ENCODE measurements around the gene TFPI. TPM values are rescaled to one million over a fixed set of nuclear protein-coding genes. Genes with fewer than 3 reads are reported as not detected.
A peak's percentile ranks its signal among the peaks of the same experiment; 100 is the strongest.

TFPI gene
- total and polyA plus RNA-seq, 12 donors = 12.6 to 51.0 (median 21.0) TPM

DNA sequence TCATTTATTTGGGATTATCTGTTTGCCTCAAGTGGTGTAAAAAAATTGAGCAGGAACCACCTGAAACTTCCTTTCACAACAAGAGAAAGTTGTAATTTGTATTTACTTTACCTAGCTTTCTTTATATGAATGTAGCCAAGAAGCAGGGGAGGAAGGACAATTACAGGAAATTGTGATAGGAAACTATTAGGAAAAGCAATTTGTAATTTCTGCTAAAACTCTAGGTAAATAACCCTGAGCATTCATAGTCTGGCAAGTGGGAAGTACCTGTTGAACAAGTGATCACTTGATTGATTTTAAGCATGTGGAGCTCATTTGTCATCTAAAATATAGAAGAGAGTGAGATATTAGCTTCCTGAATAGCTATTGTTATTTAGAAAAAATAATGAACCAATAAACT, 5.0 kb downstream of the TFPI start:
- peaks cover 0 to 58% (median 19%) of the 10 kb centered on the region in 9 donors for H3K4me1 ChIP-seq
- peak overlapping the region in 8 of 10 donors; percentile 18 to 86 (median 72) for H3K27ac ChIP-seq
- H3K27me3 ChIP-seq = no peaks in the 10 kb centered on the region
- DNase-seq (no peak), ATAC-seq (no peak)
- no peaks in the 10 kb centered on the region for H3K36me3 ChIP-seq
- intact Hi-C loops (cut with DNase I) = no loop called here
- peak overlapping the region in 5 of 10 donors; percentile 3 to 61 (median 57) for H3K4me3 ChIP-seq
- TF ChIP-seq, protein P1, sequence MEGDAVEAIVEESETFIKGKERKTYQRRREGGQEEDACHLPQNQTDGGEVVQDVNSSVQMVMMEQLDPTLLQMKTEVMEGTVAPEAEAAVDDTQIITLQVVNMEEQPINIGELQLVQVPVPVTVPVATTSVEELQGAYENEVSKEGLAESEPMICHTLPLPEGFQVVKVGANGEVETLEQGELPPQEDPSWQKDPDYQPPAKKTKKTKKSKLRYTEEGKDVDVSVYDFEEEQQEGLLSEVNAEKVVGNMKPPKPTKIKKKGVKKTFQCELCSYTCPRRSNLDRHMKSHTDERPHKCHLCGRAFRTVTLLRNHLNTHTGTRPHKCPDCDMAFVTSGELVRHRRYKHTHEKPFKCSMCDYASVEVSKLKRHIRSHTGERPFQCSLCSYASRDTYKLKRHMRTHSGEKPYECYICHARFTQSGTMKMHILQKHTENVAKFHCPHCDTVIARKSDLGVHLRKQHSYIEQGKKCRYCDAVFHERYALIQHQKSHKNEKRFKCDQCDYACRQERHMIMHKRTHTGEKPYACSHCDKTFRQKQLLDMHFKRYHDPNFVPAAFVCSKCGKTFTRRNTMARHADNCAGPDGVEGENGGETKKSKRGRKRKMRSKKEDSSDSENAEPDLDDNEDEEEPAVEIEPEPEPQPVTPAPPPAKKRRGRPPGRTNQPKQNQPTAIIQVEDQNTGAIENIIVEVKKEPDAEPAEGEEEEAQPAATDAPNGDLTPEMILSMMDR (IDR thresholded peaks at IDR 0.05) = no peak
- no peaks in the 10 kb centered on the region for H3K9me3 ChIP-seq

GRCh38 chr2:187548656-187549055, 5.6 kb downstream of the TFPI start:
- DNase-seq (no peak), ATAC-seq (no peak)
- intact Hi-C loops (cut with DNase I) = no loop called here
- Histone ChIP-seq H3K9me3 (no peaks in the 10 kb centered on the region), H3K27ac (peak overlapping the region in 8 of 10 donors; percentile 18 to 86 (median 72)), H3K36me3 (no peaks in the 10 kb centered on the region), H3K27me3 (no peaks in the 10 kb centered on the region), H3K4me3 (peak overlapping the region in 4 of 10 donors; percentile 3 to 61 (median 38)), H3K4me1 (peaks cover 0 to 63% (median 19%) of the 10 kb centered on the region in 9 donors)
- TF ChIP-seq, protein P1 (IDR thresholded peaks at IDR 0.05) = no peak

DNA sequence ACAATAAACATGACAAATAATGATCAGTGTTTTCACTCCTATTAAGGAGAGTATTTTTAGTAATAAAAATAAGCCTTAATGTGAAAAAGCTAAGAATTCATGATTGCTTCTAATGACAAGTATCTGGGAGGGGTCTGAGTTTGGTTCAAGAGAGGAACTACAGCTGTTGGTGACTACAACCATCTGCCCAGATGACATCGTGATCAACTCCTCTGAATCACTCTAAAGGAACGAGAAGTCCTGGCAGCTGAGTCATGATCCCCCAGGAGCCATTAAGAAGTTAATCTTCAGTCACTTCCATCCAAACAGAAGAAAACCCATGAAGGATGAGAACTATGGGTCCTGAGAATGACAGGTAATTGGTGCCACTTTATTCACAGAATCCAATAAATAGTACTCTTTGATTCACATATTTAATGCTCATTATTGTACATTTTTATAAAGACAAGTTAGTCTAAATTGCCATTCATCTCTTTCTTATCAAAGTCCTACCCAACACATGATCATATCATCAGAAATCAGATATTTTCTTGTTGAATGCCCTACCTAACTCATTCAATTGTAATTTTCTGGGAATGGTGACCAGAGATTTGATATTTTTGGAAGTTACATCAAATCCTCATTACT, 6.8 kb downstream of the TFPI start:
- peak; percentile 53 to 99 (median 94) for ATAC-seq
- Histone ChIP-seq H3K4me3 (peak overlapping the region in 1 of 10 donors; percentile 23), H3K4me1 (peaks cover 0 to 75% (median 19%) of the 10 kb centered on the region in 9 donors), H3K27ac (peak overlapping the region; percentile 9 to 86 (median 62)), H3K9me3 (no peaks in the 10 kb centered on the region), H3K36me3 (no peaks in the 10 kb centered on the region), H3K27me3 (no peaks in the 10 kb centered on the region)
- DNase-seq = peak in 1 of 2 donors; percentile 68
- TF ChIP-seq, protein P1 (IDR thresholded peaks at IDR 0.05) = no peak
- intact Hi-C loops (cut with DNase I) = loop anchor here in 1 of 10 donors (2.0 kb wide), 1 partner anchor 21 kb away; no protein-coding TSS in a partner anchor
- 25 to 27% methylated on average over 2 of the region's 2 CpGs for WGBS, 2 donors

DNA sequence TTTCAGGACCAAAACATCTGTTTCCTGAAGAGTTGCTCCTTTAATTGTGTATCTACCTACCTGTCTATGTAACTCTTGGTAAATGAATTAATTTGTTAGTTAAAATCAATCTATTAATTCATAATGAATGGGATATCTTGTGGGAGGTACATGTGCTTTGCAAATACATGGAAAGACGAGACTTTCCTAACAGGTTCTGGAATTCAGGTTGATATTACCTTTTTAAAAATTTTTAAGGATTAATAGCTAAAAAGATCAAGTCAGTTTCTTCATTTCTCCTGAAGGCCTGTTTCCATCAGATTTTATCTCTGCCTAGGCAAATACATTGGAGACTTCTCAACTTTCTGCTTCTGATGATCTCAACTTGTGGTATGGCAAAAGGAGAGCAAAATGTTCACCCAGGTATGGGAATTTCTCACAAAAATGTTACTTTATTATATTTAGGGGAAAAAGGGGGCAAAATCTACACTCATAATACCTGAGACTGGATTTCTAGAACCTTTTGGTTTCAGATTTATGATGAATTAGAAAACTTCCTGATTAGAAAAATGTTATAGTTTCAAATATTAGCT, 7.4 kb downstream of the TFPI start:
- peaks cover 0 to 81% (median 21%) of the 10 kb centered on the region in 9 donors for H3K4me1 ChIP-seq
- no peaks in the 10 kb centered on the region for H3K27me3 ChIP-seq
- DNase-seq (no peak), ATAC-seq (no peak)
- intact Hi-C loops (cut with DNase I) = loop anchor here in 1 of 10 donors (2.0 kb wide), 1 partner anchor 20 kb away; no protein-coding TSS in a partner anchor
- 86 to 90% methylated on average over 1 of the region's 1 CpG for WGBS, 2 donors
- H3K27ac ChIP-seq = peak overlapping the region in 9 of 10 donors; percentile 21 to 86 (median 56)
- H3K4me3 ChIP-seq = peak overlapping the region in 1 of 10 donors; percentile 23
- no peaks in the 10 kb centered on the region for H3K36me3 ChIP-seq
- no peaks in the 10 kb centered on the region for H3K9me3 ChIP-seq
- TF ChIP-seq, protein P1 (IDR thresholded peaks at IDR 0.05) = no peak
